Stimulated activated CD4-positive, alpha-beta T cell treated with anti-CD3 and anti-CD28 coated beads, Interleukin-12 subunit alpha, Interleukin-12 subunit beta, amount 100 ng/mL, for 4 hours (primary cell): ENCODE results near the gene ADARB2.
"Not testable (repeated sequence)": the region's sequence is repeated elsewhere in the genome, so short reads cannot be mapped to it uniquely, and the experiment has no call there.

Source experiments
- DNase-seq: peaks from one replicate; pipeline ENCODE4 v3.0.0-alpha.2; 2020

ADARB2 gene

GRCh38 chr10:1451362-1451888 is 285.9 kb downstream of the ADARB2 start:
- DNase-seq = no peak

GRCh38 chr10:1449572-1450205 is 287.6 kb downstream of the ADARB2 start:
- no peak for DNase-seq

GRCh38 chr10:1449021-1449420 is 288.3 kb downstream of the ADARB2 start:
- DNase-seq = no peak

- DNase-seq = no peak
Observed at GRCh38 chr10:1448252-1448930, 288.9 kb downstream of the ADARB2 start.

GRCh38 chr10:1444826-1445225 is 292.5 kb downstream of the ADARB2 start:
- no peak for DNase-seq

- no peak for DNase-seq
Observed at GRCh38 chr10:1440897-1441296, 296.4 kb downstream of the ADARB2 start.

GRCh38 chr10:1434912-1435692 is 302.2 kb downstream of the ADARB2 start:
- no peak for DNase-seq

GRCh38 chr10:1434202-1434601 is 303.1 kb downstream of the ADARB2 start:
- DNase-seq = no peak

GRCh38 chr10:1432161-1432560 is 305.2 kb downstream of the ADARB2 start:
- no peak for DNase-seq

GRCh38 chr10:1431229-1431628 is 306.1 kb downstream of the ADARB2 start:
- DNase-seq = no peak

GRCh38 chr10:1427521-1428186 is 309.7 kb downstream of the ADARB2 start:
- not testable (repeated sequence) for DNase-seq

- no peak for DNase-seq
Observed at GRCh38 chr10:1426786-1427185, 310.5 kb downstream of the ADARB2 start.

GRCh38 chr10:1425879-1426278 is 311.4 kb downstream of the ADARB2 start:
- no peak for DNase-seq

GRCh38 chr10:1424648-1425047 is 312.7 kb downstream of the ADARB2 start:
- no peak for DNase-seq

GRCh38 chr10:1423676-1424253 is 313.6 kb downstream of the ADARB2 start:
- no peak for DNase-seq

- no peak for DNase-seq
Observed at GRCh38 chr10:1422275-1422674, 315.1 kb downstream of the ADARB2 start.

- peak; percentile 60 for DNase-seq
Observed at GRCh38 chr10:1420661-1421362, 316.5 kb downstream of the ADARB2 start.

- no peak for DNase-seq
Observed at GRCh38 chr10:1419796-1420610, 317.3 kb downstream of the ADARB2 start.

GRCh38 chr10:1418031-1418550 is 319.2 kb downstream of the ADARB2 start:
- DNase-seq = no peak

GRCh38 chr10:1417574-1417973 is 319.8 kb downstream of the ADARB2 start:
- no peak for DNase-seq

GRCh38 chr10:1416456-1417037 is 320.8 kb downstream of the ADARB2 start:
- DNase-seq = no peak
